ENCODE measurements around the gene FAIM2. TPM values are rescaled to one million over a fixed set of nuclear protein-coding genes. Genes with fewer than 3 reads are reported as not detected.
"Not testable (repeated sequence)": the region's sequence is repeated elsewhere in the genome, so short reads cannot be mapped to it uniquely, and the experiment has no call there.

Gene FAIM2
- total RNA-seq, 1 donor from 2014 or later = not detected

GRCh38 chr12:49873361-49873934, 30.3 kb downstream of the FAIM2 start:
- Mint-ChIP-seq H3K4me3 (ENCODE audit: unreplicated experiment) (no peak overlapping the region), H3K27ac (ENCODE audit: unreplicated experiment) (no peak overlapping the region), H3K9me3 (ENCODE audit: unreplicated experiment) (no peaks in the 10 kb centered on the region), H3K36me3 (ENCODE audit: low read depth, unreplicated experiment) (no peaks in the 10 kb centered on the region), H3K4me1 (ENCODE audit: unreplicated experiment) (no peaks in the 10 kb centered on the region), H3K27me3 (ENCODE audit: unreplicated experiment) (peaks cover 1% of the 10 kb centered on the region)
- no peak for DNase-seq (ENCODE audit: low spot score)
- no peak for TF ChIP-seq CTCF (IDR thresholded peaks at IDR 0.05; ENCODE audit: unreplicated experiment)

GRCh38 chr12:49872781-49873181, 30.9 kb downstream of the FAIM2 start:
- Mint-ChIP-seq H3K9me3 (ENCODE audit: unreplicated experiment) (no peaks in the 10 kb centered on the region), H3K27ac (ENCODE audit: unreplicated experiment) (no peak overlapping the region), H3K4me1 (ENCODE audit: unreplicated experiment) (no peaks in the 10 kb centered on the region), H3K4me3 (ENCODE audit: unreplicated experiment) (no peak overlapping the region), H3K27me3 (ENCODE audit: unreplicated experiment) (peaks cover 1% of the 10 kb centered on the region), H3K36me3 (ENCODE audit: low read depth, unreplicated experiment) (no peaks in the 10 kb centered on the region)
- TF ChIP-seq CTCF (IDR thresholded peaks at IDR 0.05; ENCODE audit: unreplicated experiment) = no peak
- DNase-seq (ENCODE audit: low spot score) = no peak

GRCh38 chr12:49872381-49872780, 31.3 kb downstream of the FAIM2 start:
- peaks cover 1% of the 10 kb centered on the region for H3K27me3 Mint-ChIP-seq (ENCODE audit: unreplicated experiment)
- no peak overlapping the region for H3K27ac Mint-ChIP-seq (ENCODE audit: unreplicated experiment)
- H3K4me1 Mint-ChIP-seq (ENCODE audit: unreplicated experiment) = no peaks in the 10 kb centered on the region
- no peaks in the 10 kb centered on the region for H3K36me3 Mint-ChIP-seq (ENCODE audit: low read depth, unreplicated experiment)
- no peak for DNase-seq (ENCODE audit: low spot score)
- H3K9me3 Mint-ChIP-seq (ENCODE audit: unreplicated experiment) = no peaks in the 10 kb centered on the region
- TF ChIP-seq CTCF (IDR thresholded peaks at IDR 0.05; ENCODE audit: unreplicated experiment) = no peak
- no peak overlapping the region for H3K4me3 Mint-ChIP-seq (ENCODE audit: unreplicated experiment)

- H3K4me1 Mint-ChIP-seq (ENCODE audit: unreplicated experiment); DNase-seq (ENCODE audit: low spot score); H3K9me3 Mint-ChIP-seq (ENCODE audit: unreplicated experiment); H3K27ac Mint-ChIP-seq (ENCODE audit: unreplicated experiment); H3K4me3 Mint-ChIP-seq (ENCODE audit: unreplicated experiment); H3K36me3 Mint-ChIP-seq (ENCODE audit: low read depth, unreplicated experiment); H3K27me3 Mint-ChIP-seq (ENCODE audit: unreplicated experiment): not testable (repeated sequence)
These were observed 31.9 kb downstream of the FAIM2 start for GRCh38 chr12:49871811-49872251.

- DNase-seq (ENCODE audit: low spot score) = no peak
- Mint-ChIP-seq H3K9me3 (ENCODE audit: unreplicated experiment) (no peaks in the 10 kb centered on the region), H3K27me3 (ENCODE audit: unreplicated experiment) (peaks cover 5% of the 10 kb centered on the region), H3K27ac (ENCODE audit: unreplicated experiment) (no peak overlapping the region), H3K4me1 (ENCODE audit: unreplicated experiment) (no peaks in the 10 kb centered on the region), H3K4me3 (ENCODE audit: unreplicated experiment) (no peak overlapping the region), H3K36me3 (ENCODE audit: low read depth, unreplicated experiment) (no peaks in the 10 kb centered on the region)
- no peak for TF ChIP-seq CTCF (IDR thresholded peaks at IDR 0.05; ENCODE audit: unreplicated experiment)
These were observed 32.5 kb downstream of the FAIM2 start for GRCh38 chr12:49871263-49871561.

All from endothelial cell (in vitro differentiated cells).